ENCODE data around the gene MUC13.

- TF ChIP-seq CTCF (IDR thresholded peaks at IDR 0.05) (no peak), ZFX (IDR thresholded peaks at IDR 0.05; ENCODE audit: borderline replicate concordance) (no peak)
Observed at GRCh38 chr3:124934577-124934976, at the start of gene MUC13.
